H1 (cell line): Measurements from ENCODE around the gene BMPR1A. TPM values are rescaled to one million over a fixed set of nuclear protein-coding genes. Genes with fewer than 3 reads are reported as not detected.

ENCODE experiments used
- polyA plus RNA-seq, 7 experiments: library from polyadenylated mRNA; depleted of rRNA in 3 of 7; stranded (reverse) in 5 of 7; unstranded in 2 of 7; fragments of >200 nt in 5 of 7; fragments of 200-250 nt in 2 of 7; gene quantifications; 1 replicate in 5 of 7; 2 replicates in 1 of 7; 4 replicates in 1 of 7; pipeline versions ENCODE4 v1.2.1 to v1.2.3, GENCODE V29; 2011 to 2013; ENCODE audit warnings: missing spikeins in 2 of 7, mixed read lengths in 2 of 7
- small RNA-seq: library from polyadenylated mRNA; stranded (forward); fragments of <200 nt; extraction: miRNeasy Mini kit (QIAGEN cat#:217004); gene quantifications from one replicate; pipeline ENCODE3, GENCODE V24; 2013; ENCODE audit not compliant: insufficient read depth
- total RNA-seq: library from RNA; stranded (reverse); fragmentation: NEBNext Ultra II Directional; extraction: Animal tissue kit (Norgen Biotek cat#: 25700); gene quantifications from 2 replicates; pipeline ENCODE4 v1.2.1, GENCODE V29; 2021

The BMPR1A gene
- total and polyA plus RNA-seq, 2 of the 8 experiments (the other 6 are each of a cell fraction or from before 2014, with no cell fraction given) = 34.4 to 129 TPM

Small RNA genes within 50 kb of the gene (small RNA-seq; reads per million reads assigned to genes)
- gene RNU1-19P = not detected

Other genes with a start within 250 kb of the BMPR1A start
- 48.1 and 49.2 TPM in 2 replicates for gene WAPL, start 234.8 kb upstream of the BMPR1A start, total RNA-seq
- gene WAPL, start 234.8 kb upstream of the BMPR1A start, polyA plus RNA-seq (2011; rRNA removed) = 7.3 and 12.8 TPM in 2 replicates
- not detected in 2 replicates for gene OPN4, start 102.1 kb upstream of the BMPR1A start, total RNA-seq
- not detected in 2 replicates for gene OPN4, start 102.1 kb upstream of the BMPR1A start, polyA plus RNA-seq (2011; rRNA removed)
- 0.40 and 0.43 TPM in 2 replicates for gene LDB3, start 88.1 kb upstream of the BMPR1A start, total RNA-seq
- gene LDB3, start 88.1 kb upstream of the BMPR1A start, polyA plus RNA-seq (2011; rRNA removed) = 0.17 and 0.20 TPM in 2 replicates
- gene MMRN2, start 201.0 kb downstream of the BMPR1A start, total RNA-seq = 0.96 and 1.2 TPM in 2 replicates
- 1.1 and 1.2 TPM in 2 replicates for gene MMRN2, start 201.0 kb downstream of the BMPR1A start, polyA plus RNA-seq (2011; rRNA removed)
- 4.4 and 4.8 TPM in 2 replicates for gene SNCG, start 202.0 kb downstream of the BMPR1A start, total RNA-seq
- gene SNCG, start 202.0 kb downstream of the BMPR1A start, polyA plus RNA-seq (2011; rRNA removed) = 12.2 and 14.6 TPM in 2 replicates
- gene ADIRF, start 211.9 kb downstream of the BMPR1A start, total RNA-seq = not detected in 2 replicates
- gene ADIRF, start 211.9 kb downstream of the BMPR1A start, polyA plus RNA-seq (2011; rRNA removed) = not detected in 2 replicates